Fibroblast of lung (primary cell): ENCODE data around the gene CCL2. TPM values are rescaled to one million over a fixed set of nuclear protein-coding genes. Genes with fewer than 3 reads are reported as not detected.

Experiments used
- DNase-seq, 2 donors: peaks; one replicate each; pipeline versions ENCODE4 v3.0.0 to v3.0.0-alpha.2; 2010; ENCODE audit warnings: low read depth in 2 of 2
- H2AFZ ChIP-seq: 2 replicates; pipeline ENCODE4 v1.5.1; 2012; ENCODE audit warnings: low read length, control low read depth, inconsistent platforms
- H3K27ac ChIP-seq: 2 replicates; pipeline ENCODE4 v1.5.1; 2011; ENCODE audit warnings: low read length, control low read depth; ENCODE audit not compliant: insufficient read depth
- H3K27me3 ChIP-seq: 2 replicates; pipeline ENCODE4 v1.5.1; 2011; ENCODE audit warnings: mild to moderate bottlenecking, low read length; ENCODE audit not compliant: control insufficient read depth, insufficient read depth
- H3K36me3 ChIP-seq: 2 replicates; pipeline ENCODE4 v1.5.1; 2011; ENCODE audit warnings: low read length; ENCODE audit not compliant: control insufficient read depth, insufficient read depth
- H3K4me1 ChIP-seq: 2 replicates; pipeline ENCODE4 v1.5.1; 2011; ENCODE audit warnings: low read length; ENCODE audit not compliant: control insufficient read depth, insufficient read depth; ENCODE audit errors: extremely low read depth
- H3K4me2 ChIP-seq: 2 replicates; pipeline ENCODE4 v1.5.1; 2011; ENCODE audit warnings: low read length, control low read depth; ENCODE audit not compliant: insufficient read depth; ENCODE audit errors: extremely low read depth
- H3K4me3 ChIP-seq, 4 experiments: fragments of 200-600 bp in 1 of 4; sonication (generic) in 1 of 4; replicated peaks in 1 of 4; 2 replicates each; pipeline ENCODE4 v1.5.1; 2011 to 2016; ENCODE audit warnings: low read length in 4 of 4, low read depth in 3 of 4, mild to moderate bottlenecking in 3 of 4, control low read depth in 2 of 4, inconsistent platforms in 1 of 4, mixed read lengths in 1 of 4; ENCODE audit not compliant: insufficient read depth in 1 of 4; ENCODE audit errors: control extremely low read depth in 1 of 4
- H3K79me2 ChIP-seq: 2 replicates; pipeline ENCODE4 v1.5.1; 2012; ENCODE audit warnings: mild to moderate bottlenecking, low read length, inconsistent platforms; ENCODE audit not compliant: control insufficient read depth, insufficient read depth
- H3K9ac ChIP-seq: 2 replicates; pipeline ENCODE4 v1.5.1; 2011; ENCODE audit warnings: mild to moderate bottlenecking, low read length, control low read depth; ENCODE audit not compliant: insufficient read depth
- H3K9me3 ChIP-seq: 2 replicates; pipeline ENCODE4 v1.5.1; 2012; ENCODE audit warnings: low read depth, low read length; ENCODE audit not compliant: control insufficient read depth, insufficient read depth
- H4K20me1 ChIP-seq: 2 replicates; pipeline ENCODE4 v1.5.1; 2011; ENCODE audit warnings: low read length; ENCODE audit not compliant: control insufficient read depth, insufficient read depth; ENCODE audit errors: extremely low read depth
- CTCF ChIP-seq, 2 donors: IDR thresholded peaks in 1 of 2; conservative IDR thresholded peaks in 1 of 2; 1 replicate in 1 of 2; 2 replicates in 1 of 2; pipeline ENCODE4 v1.5.1; 2011 to 2012; ENCODE audit warnings: low read length in 2 of 2, control low read depth in 1 of 2, inconsistent platforms in 1 of 2, low read depth in 1 of 2, mild to moderate bottlenecking in 1 of 2
- EZH2 ChIP-seq: IDR thresholded peaks from 2 replicates; pipeline ENCODE4 v1.5.1; 2012; ENCODE audit warnings: low read length, control low read depth, mild to moderate bottlenecking; ENCODE audit errors: missing control alignments
- polyA plus RNA-seq, 2 donors: library from polyadenylated mRNA; depleted of rRNA in 1 of 2; stranded (reverse) in 1 of 2; unstranded in 1 of 2; fragments of >200 nt; gene quantifications; 2 replicates each; pipeline ENCODE4 v1.2.1, GENCODE V29; 2011 to 2012; ENCODE audit warnings: missing spikeins in 1 of 2
- total RNA-seq: library from RNA; depleted of rRNA; stranded (reverse); fragments of >200 nt; gene quantifications from 2 replicates; pipeline ENCODE4 v1.2.1, GENCODE V29; 2014

CCL2 gene
- total and polyA plus RNA-seq, 2 donors (not counting 1 experiment from before 2014, with no cell fraction given) = 42.9 to 170 TPM

DNA sequence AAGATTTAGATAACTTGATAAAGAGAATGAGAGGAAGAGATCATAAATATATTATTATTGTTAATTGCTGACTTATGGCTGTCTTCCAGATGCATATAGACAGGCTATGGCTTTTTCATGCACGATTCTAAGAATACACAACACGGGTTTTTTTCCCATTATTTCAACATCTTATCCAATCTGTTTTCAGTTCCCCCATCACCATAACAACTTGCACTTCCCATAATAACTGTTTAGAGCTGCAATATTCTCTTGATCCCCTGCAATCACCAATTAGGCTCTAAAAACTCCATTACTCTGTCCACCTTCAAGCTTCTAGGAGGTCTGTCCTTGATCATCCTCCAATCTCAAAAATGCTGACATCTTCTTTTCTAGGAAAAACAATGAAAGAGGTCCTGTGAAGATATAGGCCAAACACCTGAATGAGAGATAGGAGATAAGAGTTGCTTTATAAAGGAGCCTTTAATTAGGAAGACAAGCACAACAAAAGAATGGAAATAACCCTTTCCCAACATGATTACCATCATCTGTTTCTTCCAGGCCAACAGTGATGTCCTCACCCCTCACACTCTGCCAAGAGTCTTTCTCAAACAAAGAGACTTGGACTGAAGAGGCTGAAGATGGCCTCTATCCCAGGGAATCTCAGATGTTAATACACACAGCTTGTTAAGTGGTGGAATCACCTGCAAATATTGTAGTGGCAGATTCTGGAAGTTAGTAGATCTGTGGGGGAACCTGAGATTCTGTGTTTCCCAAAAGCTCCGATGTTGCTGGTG lies 32.2 kb upstream of the CCL2 start:
- Histone ChIP-seq H3K4me1 (no peaks in the 10 kb centered on the region), H2AFZ (no peak overlapping the region), H3K27ac (no peak overlapping the region), H3K79me2 (no peaks in the 10 kb centered on the region), H3K4me3 (no peak overlapping the region), H3K27me3 (peaks cover 2% of the 10 kb centered on the region), H3K4me2 (no peak overlapping the region), H3K9me3 (no peaks in the 10 kb centered on the region), H3K36me3 (no peaks in the 10 kb centered on the region), H4K20me1 (no peaks in the 10 kb centered on the region), H3K9ac (no peak overlapping the region)
- DNase-seq = no peak
- TF ChIP-seq EZH2 (no peak), CTCF (conservative IDR thresholded peaks at IDR 0.05 in 1 of 2, IDR thresholded peaks at IDR 0.05 in 1 of 2; ENCODE audit: low read depth in 1 of 2, low read length in 2 of 2) (no peak)

DNA sequence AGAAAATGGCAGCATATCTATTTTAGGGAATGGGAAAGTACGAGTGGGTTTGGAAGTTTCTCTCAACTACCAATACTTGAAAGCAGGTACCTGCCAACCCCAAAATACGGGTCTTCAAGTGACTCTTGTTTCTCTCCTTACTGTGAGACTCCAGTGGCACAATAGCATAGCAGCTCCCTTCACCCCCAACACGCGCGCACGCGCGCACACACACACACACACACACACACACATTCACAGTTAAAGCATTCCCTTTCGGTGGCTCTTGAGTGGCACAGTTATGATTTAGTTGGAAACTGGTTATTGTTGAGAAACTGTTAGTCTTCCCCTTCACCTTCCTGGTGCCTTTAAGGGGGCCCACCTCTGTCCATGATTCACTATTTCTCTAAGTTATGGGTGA lies 30.0 kb upstream of the CCL2 start:
- Histone ChIP-seq H3K79me2 (no peaks in the 10 kb centered on the region), H4K20me1 (no peaks in the 10 kb centered on the region), H3K4me1 (no peaks in the 10 kb centered on the region), H3K4me2 (no peak overlapping the region), H2AFZ (no peak overlapping the region), H3K9me3 (no peaks in the 10 kb centered on the region), H3K36me3 (no peaks in the 10 kb centered on the region), H3K27me3 (peaks cover 2% of the 10 kb centered on the region), H3K9ac (no peak overlapping the region), H3K27ac (no peak overlapping the region), H3K4me3 (no peak overlapping the region)
- DNase-seq = no peak
- TF ChIP-seq EZH2 (no peak), CTCF (conservative IDR thresholded peaks at IDR 0.05 in 1 of 2, IDR thresholded peaks at IDR 0.05 in 1 of 2; ENCODE audit: low read depth in 1 of 2, low read length in 2 of 2) (no peak)

- no peak overlapping the region for H3K4me3 ChIP-seq
- H3K9me3 ChIP-seq = no peaks in the 10 kb centered on the region
- DNase-seq = peak in 1 of 2 donors; percentile 81
- H3K9ac ChIP-seq = no peak overlapping the region
- H3K36me3 ChIP-seq = no peaks in the 10 kb centered on the region
- peaks cover 2% of the 10 kb centered on the region for H3K27me3 ChIP-seq
- no peak overlapping the region for H3K27ac ChIP-seq
- no peak overlapping the region for H2AFZ ChIP-seq
- H3K79me2 ChIP-seq = no peaks in the 10 kb centered on the region
- no peaks in the 10 kb centered on the region for H4K20me1 ChIP-seq
- no peak overlapping the region for H3K4me2 ChIP-seq
- no peaks in the 10 kb centered on the region for H3K4me1 ChIP-seq
- TF ChIP-seq EZH2 (no peak), CTCF (conservative IDR thresholded peaks at IDR 0.05 in 1 of 2, IDR thresholded peaks at IDR 0.05 in 1 of 2; ENCODE audit: low read depth in 1 of 2, low read length in 2 of 2) (no peak)
Observed at GRCh38 chr17:34226011-34226743, 28.9 kb upstream of the CCL2 start.
